ENCODE data around the gene TENT5C. TPM values are rescaled to one million over a fixed set of nuclear protein-coding genes. Genes with fewer than 3 reads are reported as not detected.

Gene TENT5C
- total and polyA plus RNA-seq, 9 of the 15 experiments (the other 6 are each of a cell fraction or from before 2014, with no cell fraction given), result 1.8 to 7.7 (median 4.0) TPM

DNA sequence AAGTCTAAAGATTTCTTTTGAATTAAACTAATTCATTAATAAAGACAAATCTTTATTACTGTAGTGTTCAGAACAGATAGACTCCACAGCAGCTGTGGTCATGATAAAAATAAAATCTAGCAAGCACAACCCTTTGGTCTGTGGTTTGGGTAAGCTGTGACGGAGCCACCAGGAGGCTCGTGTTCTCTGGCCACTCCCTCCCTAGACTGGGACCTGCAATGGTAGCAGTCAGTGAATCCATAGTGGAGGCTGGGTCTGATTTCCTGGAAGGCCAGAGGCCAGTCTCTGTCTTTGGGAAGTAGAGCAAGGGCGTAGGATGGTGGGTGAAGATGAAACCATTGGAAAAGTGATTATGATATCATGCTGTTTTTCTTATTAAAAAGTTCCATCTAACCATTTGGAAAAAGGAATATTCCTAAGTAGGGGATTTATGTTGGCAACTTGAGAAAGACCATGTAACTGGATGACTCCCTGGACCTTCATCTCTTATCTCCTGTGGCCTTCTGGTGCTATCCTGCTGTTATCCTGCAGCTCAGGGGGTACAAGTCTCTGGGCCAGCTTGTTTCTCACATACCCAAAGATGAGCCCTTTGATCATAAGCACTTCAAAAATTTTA lies 39.0 kb downstream of the TENT5C start (continued):
- TF ChIP-seq MEF2D (tag; conservative IDR thresholded peaks at IDR 0.05; ENCODE audit: low read depth) (no peak; the same call in 1 of the 2 replicates), MLX (CRISPR knock-in tag; conservative IDR thresholded peaks at IDR 0.05) (no peak), GTF2A2 (tag; IDR thresholded peaks at IDR 0.05) (no peak), EZH2 (IDR thresholded peaks at IDR 0.05; ENCODE audit: borderline replicate concordance, low read depth, low read length) (no peak), WHSC1 (IDR thresholded peaks at IDR 0.05; ENCODE audit: low read length) (no peak), SREBF1 (IDR thresholded peaks at IDR 0.05; ENCODE audit: borderline replicate concordance, low read depth, low read length) (no peak), ZC3H11A (IDR thresholded peaks at IDR 0.05; ENCODE audit: low read depth, low read length) (no peak), ZNF23 (CRISPR knock-in tag; IDR thresholded peaks at IDR 0.05) (no peak), ERF (CRISPR knock-in tag; IDR thresholded peaks at IDR 0.05) (no peak), TCF7L2 (IDR thresholded peaks at IDR 0.05; ENCODE audit: low read depth, low read length) (no peak), CCAR2 (IDR thresholded peaks at IDR 0.05; ENCODE audit: low read depth, low read length) (no peak), ZNF311 (CRISPR knock-in tag; IDR thresholded peaks at IDR 0.05) (no peak), CREB3 (tag; conservative IDR thresholded peaks at IDR 0.05; ENCODE audit: low read depth) (no peak), NRF1 (conservative IDR thresholded peaks at IDR 0.05 in 1 of 2, IDR thresholded peaks at IDR 0.05 in 1 of 2) (no peak; a peak in 1 of 4 replicates), POLR3G (IDR thresholded peaks at IDR 0.05; ENCODE audit: extremely low read depth, insufficient read length, insufficient replicate concordance) (no peak), TARDBP (IDR thresholded peaks at IDR 0.05) (0 out of 2 replicates have a peak, but pooled peaks have one; percentile 43), NEUROD1 (IDR thresholded peaks at IDR 0.05; ENCODE audit: borderline replicate concordance, low read depth, low read length, partially characterized antibody) (no peak), ETS2 (tag; IDR thresholded peaks at IDR 0.05; ENCODE audit: borderline replicate concordance, poor library complexity, severe bottlenecking) (no peak), MCM7 (IDR thresholded peaks at IDR 0.05) (no peak)
- TF ChIP-seq, protein P1, sequence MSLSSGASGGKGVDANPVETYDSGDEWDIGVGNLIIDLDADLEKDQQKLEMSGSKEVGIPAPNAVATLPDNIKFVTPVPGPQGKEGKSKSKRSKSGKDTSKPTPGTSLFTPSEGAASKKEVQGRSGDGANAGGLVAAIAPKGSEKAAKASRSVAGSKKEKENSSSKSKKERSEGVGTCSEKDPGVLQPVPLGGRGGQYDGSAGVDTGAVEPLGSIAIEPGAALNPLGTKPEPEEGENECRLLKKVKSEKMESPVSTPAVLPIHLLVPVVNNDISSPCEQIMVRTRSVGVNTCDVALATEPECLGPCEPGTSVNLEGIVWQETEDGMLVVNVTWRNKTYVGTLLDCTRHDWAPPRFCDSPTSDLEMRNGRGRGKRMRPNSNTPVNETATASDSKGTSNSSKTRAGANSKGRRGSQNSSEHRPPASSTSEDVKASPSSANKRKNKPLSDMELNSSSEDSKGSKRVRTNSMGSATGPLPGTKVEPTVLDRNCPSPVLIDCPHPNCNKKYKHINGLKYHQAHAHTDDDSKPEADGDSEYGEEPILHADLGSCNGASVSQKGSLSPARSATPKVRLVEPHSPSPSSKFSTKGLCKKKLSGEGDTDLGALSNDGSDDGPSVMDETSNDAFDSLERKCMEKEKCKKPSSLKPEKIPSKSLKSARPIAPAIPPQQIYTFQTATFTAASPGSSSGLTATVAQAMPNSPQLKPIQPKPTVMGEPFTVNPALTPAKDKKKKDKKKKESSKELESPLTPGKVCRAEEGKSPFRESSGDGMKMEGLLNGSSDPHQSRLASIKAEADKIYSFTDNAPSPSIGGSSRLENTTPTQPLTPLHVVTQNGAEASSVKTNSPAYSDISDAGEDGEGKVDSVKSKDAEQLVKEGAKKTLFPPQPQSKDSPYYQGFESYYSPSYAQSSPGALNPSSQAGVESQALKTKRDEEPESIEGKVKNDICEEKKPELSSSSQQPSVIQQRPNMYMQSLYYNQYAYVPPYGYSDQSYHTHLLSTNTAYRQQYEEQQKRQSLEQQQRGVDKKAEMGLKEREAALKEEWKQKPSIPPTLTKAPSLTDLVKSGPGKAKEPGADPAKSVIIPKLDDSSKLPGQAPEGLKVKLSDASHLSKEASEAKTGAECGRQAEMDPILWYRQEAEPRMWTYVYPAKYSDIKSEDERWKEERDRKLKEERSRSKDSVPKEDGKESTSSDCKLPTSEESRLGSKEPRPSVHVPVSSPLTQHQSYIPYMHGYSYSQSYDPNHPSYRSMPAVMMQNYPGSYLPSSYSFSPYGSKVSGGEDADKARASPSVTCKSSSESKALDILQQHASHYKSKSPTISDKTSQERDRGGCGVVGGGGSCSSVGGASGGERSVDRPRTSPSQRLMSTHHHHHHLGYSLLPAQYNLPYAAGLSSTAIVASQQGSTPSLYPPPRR (CRISPR knock-in tag; IDR thresholded peaks at IDR 0.05; ENCODE audit: borderline replicate concordance), result 0 out of 2 replicates have a peak, but pooled peaks have one; percentile 83
- TF ChIP-seq, protein P2, sequence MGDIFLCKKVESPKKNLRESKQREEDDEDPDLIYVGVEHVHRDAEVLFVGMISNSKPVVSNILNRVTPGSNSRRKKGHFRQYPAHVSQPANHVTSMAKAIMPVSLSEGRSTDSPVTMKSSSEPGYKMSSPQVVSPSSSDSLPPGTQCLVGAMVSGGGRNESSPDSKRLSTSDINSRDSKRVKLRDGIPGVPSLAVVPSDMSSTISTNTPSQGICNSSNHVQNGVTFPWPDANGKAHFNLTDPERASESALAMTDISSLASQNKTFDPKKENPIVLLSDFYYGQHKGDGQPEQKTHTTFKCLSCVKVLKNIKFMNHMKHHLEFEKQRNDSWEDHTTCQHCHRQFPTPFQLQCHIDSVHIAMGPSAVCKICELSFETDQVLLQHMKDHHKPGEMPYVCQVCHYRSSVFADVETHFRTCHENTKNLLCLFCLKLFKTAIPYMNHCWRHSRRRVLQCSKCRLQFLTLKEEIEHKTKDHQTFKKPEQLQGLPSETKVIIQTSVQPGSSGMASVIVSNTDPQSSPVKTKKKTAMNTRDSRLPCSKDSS (IDR thresholded peaks at IDR 0.05; ENCODE audit: low read depth, partially characterized antibody), result no peak

All from K562 (cell line).